H9 (cell line): ENCODE measurements around the gene GRIP2. TPM values are rescaled to one million over a fixed set of nuclear protein-coding genes. Genes with fewer than 3 reads are reported as not detected.

ENCODE experiments used
- DNase-seq: peaks from one replicate; pipeline ENCODE4 v3.0.0-alpha.2; 2017
- H2AFZ ChIP-seq: one replicate; pipeline ENCODE4 v1.6.1; 2013; ENCODE audit warnings: mild to moderate bottlenecking, low read length, control low read depth, moderate library complexity
- H2AK5ac ChIP-seq: 2 replicates; pipeline ENCODE4 v1.6.1; 2013; ENCODE audit warnings: low read length, control low read depth, mixed read lengths; ENCODE audit not compliant: insufficient read length
- H2BK120ac ChIP-seq: one replicate; pipeline ENCODE4 v1.6.1; 2013; ENCODE audit warnings: low read depth, mild to moderate bottlenecking, low read length, control low read depth, inconsistent platforms; ENCODE audit not compliant: poor library complexity, severe bottlenecking
- H2BK12ac ChIP-seq: 2 replicates; pipeline ENCODE4 v1.6.1; 2013; ENCODE audit warnings: low read length, control low read depth, mixed read lengths, low read depth; ENCODE audit not compliant: insufficient read length
- H2BK15ac ChIP-seq: 2 replicates; pipeline ENCODE4 v1.6.1; 2013; ENCODE audit warnings: low read depth, low read length, control low read depth
- H2BK20ac ChIP-seq: one replicate; pipeline ENCODE4 v1.6.1; 2013; ENCODE audit warnings: low read depth, mild to moderate bottlenecking, low read length, control low read depth, inconsistent platforms; ENCODE audit not compliant: poor library complexity, severe bottlenecking
- H2BK5ac ChIP-seq: 2 replicates; pipeline ENCODE4 v1.6.1; 2013; ENCODE audit warnings: low read length, control low read depth, mixed read lengths; ENCODE audit not compliant: insufficient read length
- H3K14ac ChIP-seq: 2 replicates; pipeline ENCODE4 v1.6.1; 2013; ENCODE audit warnings: low read length, control low read depth; ENCODE audit not compliant: insufficient read depth
- H3K18ac ChIP-seq: 2 replicates; pipeline ENCODE4 v1.6.1; 2013; ENCODE audit warnings: low read depth, mild to moderate bottlenecking, mixed read lengths, low read length, control low read depth; ENCODE audit not compliant: insufficient read length
- H3K23ac ChIP-seq: 2 replicates; pipeline ENCODE4 v1.6.1; 2013; ENCODE audit warnings: low read length, control low read depth, mixed read lengths, low read depth; ENCODE audit not compliant: insufficient read length
- H3K23me2 ChIP-seq: 2 replicates; pipeline ENCODE4 v1.6.1; 2013; ENCODE audit warnings: low read depth, mild to moderate bottlenecking, mixed read lengths, low read length, control low read depth; ENCODE audit not compliant: insufficient read length, poor library complexity, severe bottlenecking
- H3K27ac ChIP-seq: 2 replicates; pipeline ENCODE4 v1.5.1; 2013; ENCODE audit warnings: low read length, control low read depth, mixed read lengths, low read depth; ENCODE audit not compliant: insufficient read length
- H3K27me3 ChIP-seq: 2 replicates; pipeline ENCODE4 v1.6.1; 2013; ENCODE audit warnings: low read length, control low read depth, inconsistent platforms; ENCODE audit not compliant: insufficient read depth
- H3K4ac ChIP-seq: 2 replicates; pipeline ENCODE4 v1.6.1; 2013; ENCODE audit warnings: low read depth, mild to moderate bottlenecking, control low read depth, inconsistent platforms, low read length, moderate library complexity
- H3K4me1 ChIP-seq: 2 replicates; pipeline ENCODE4 v1.6.1; 2013; ENCODE audit warnings: low read length, control low read depth, inconsistent platforms; ENCODE audit not compliant: insufficient read depth
- H3K4me2 ChIP-seq: 2 replicates; pipeline ENCODE4 v1.6.1; 2013; ENCODE audit warnings: low read length, control low read depth, mixed read lengths; ENCODE audit not compliant: insufficient read length, insufficient read depth
- H3K56ac ChIP-seq: 2 replicates; pipeline ENCODE4 v1.6.1; 2013; ENCODE audit warnings: low read depth, mild to moderate bottlenecking, mixed read lengths, low read length, control low read depth; ENCODE audit not compliant: insufficient read length
- H3K79me1 ChIP-seq: 2 replicates; pipeline ENCODE4 v1.6.1; 2013; ENCODE audit warnings: low read depth, mild to moderate bottlenecking, moderate library complexity, low read length, control low read depth, inconsistent platforms; ENCODE audit not compliant: insufficient read depth, poor library complexity, severe bottlenecking
- H3K79me2 ChIP-seq: 2 replicates; pipeline ENCODE4 v1.6.1; 2013; ENCODE audit warnings: low read length, control low read depth, inconsistent platforms; ENCODE audit not compliant: insufficient read depth
- H3K9ac ChIP-seq: 2 replicates; pipeline ENCODE4 v1.6.1; 2013; ENCODE audit warnings: low read length, control low read depth, mixed read lengths; ENCODE audit not compliant: insufficient read length; ENCODE audit errors: extremely low read depth
- H3K9me3 ChIP-seq: one replicate; pipeline ENCODE4 v1.6.1; 2013; ENCODE audit warnings: low read depth, low read length, inconsistent platforms; ENCODE audit not compliant: control insufficient read depth
- H3T11ph ChIP-seq: one replicate; pipeline ENCODE4 v1.6.1; 2013; ENCODE audit warnings: mild to moderate bottlenecking, low read length, control low read depth, inconsistent platforms
- H4K20me1 ChIP-seq: one replicate; pipeline ENCODE4 v1.6.1; 2013; ENCODE audit not compliant: control insufficient read depth, insufficient read length, insufficient read depth
- H4K5ac ChIP-seq: 2 replicates; pipeline ENCODE4 v1.6.1; 2013; ENCODE audit warnings: low read depth, mild to moderate bottlenecking, mixed read lengths, low read length, control low read depth; ENCODE audit not compliant: insufficient read length
- H4K8ac ChIP-seq: replicated peaks from 2 replicates; pipeline ENCODE4 v1.6.1; 2013; ENCODE audit warnings: low read length, control low read depth, mixed read lengths, low read depth; ENCODE audit not compliant: insufficient read length
- H4K91ac ChIP-seq: 2 replicates; pipeline ENCODE4 v1.6.1; 2013; ENCODE audit warnings: low read depth, mild to moderate bottlenecking, moderate library complexity, mixed read lengths, low read length, control low read depth; ENCODE audit not compliant: insufficient read length
- H3K27ac Mint-ChIP-seq, 3 experiments: 2 replicates in 2 of 3; 3 replicates in 1 of 3; pipeline ENCODE4 v1.8.0; 2020 to 2021; ENCODE audit warnings: mixed read lengths in 3 of 3, mild to moderate bottlenecking in 1 of 3, moderate library complexity in 1 of 3
- H3K27me3 Mint-ChIP-seq: 2 replicates; pipeline ENCODE4 v1.8.0; 2021; ENCODE audit warnings: low read depth, mild to moderate bottlenecking, moderate library complexity, mixed read lengths
- H3K36me3 Mint-ChIP-seq, 3 experiments: 2 replicates in 2 of 3; 3 replicates in 1 of 3; pipeline ENCODE4 v1.8.0; 2020 to 2021; ENCODE audit warnings: low read depth in 3 of 3, mixed read lengths in 3 of 3; ENCODE audit not compliant: insufficient read depth in 1 of 3
- H3K4me1 Mint-ChIP-seq, 2 experiments: 2 replicates each; pipeline ENCODE4 v1.8.0; 2020; ENCODE audit warnings: mixed read lengths in 2 of 2
- H3K4me3 Mint-ChIP-seq, 2 experiments: 2 replicates in 1 of 2; 3 replicates in 1 of 2; pipeline ENCODE4 v1.8.0; 2020 to 2021; ENCODE audit warnings: mild to moderate bottlenecking in 2 of 2, mixed read lengths in 2 of 2, moderate library complexity in 1 of 2
- H3K9me3 Mint-ChIP-seq, 2 experiments: 2 replicates in 1 of 2; 3 replicates in 1 of 2; pipeline ENCODE4 v1.8.0; 2020; ENCODE audit warnings: mild to moderate bottlenecking in 2 of 2, mixed read lengths in 2 of 2, moderate library complexity in 1 of 2
- CTCF ChIP-seq: fragments of 200-600 bp; sonication (generic); conservative IDR thresholded peaks from 3 replicates; pipeline ENCODE4 v1.8.0; 2021; ENCODE audit warnings: antibody characterized with exemption, mild to moderate bottlenecking
- WGBS: extraction: QIAGEN DNeasy Blood & Tissue Kit; methylation state at CpG from one replicate; pipeline ENCODE4 v1.1.7; 2013; ENCODE audit warnings: missing lambda C conversion rate, low lambda C conversion rate, mixed read lengths; ENCODE audit not compliant: insufficient read length; ENCODE audit errors: extremely low coverage; 5-methylcytosine and 5-hydroxymethylcytosine counted together
- total RNA-seq: library from RNA; stranded (reverse); gene quantifications from 2 replicates; pipeline ENCODE4 v1.2.1, GENCODE V29; 2021

Gene GRIP2
- total RNA-seq, 1 experiment from 2014 or later = 3.1 TPM

- Histone ChIP-seq H2BK5ac (no peak overlapping the region), H4K5ac (no peak overlapping the region), H3K23ac (no peak overlapping the region), H3K79me2 (no peaks in the 10 kb centered on the region), H3K4ac (no peak overlapping the region), H3T11ph (no peak overlapping the region), H2AFZ (no peak overlapping the region), H3K9ac (no peak overlapping the region), H3K56ac (no peak overlapping the region), H4K91ac (no peak overlapping the region), H2BK12ac (no peak overlapping the region), H3K27ac (no peak overlapping the region), H2BK20ac (no peak overlapping the region), H4K20me1 (no peaks in the 10 kb centered on the region), H3K4me1 (no peaks in the 10 kb centered on the region), H2BK15ac (no peak overlapping the region), H3K18ac (no peak overlapping the region), H3K9me3 (no peaks in the 10 kb centered on the region), H3K79me1 (no peaks in the 10 kb centered on the region), H2BK120ac (no peak overlapping the region), H3K23me2 (no peaks in the 10 kb centered on the region), H3K14ac (no peak overlapping the region), H3K4me2 (no peak overlapping the region), H2AK5ac (no peak overlapping the region), H3K27me3 (no peaks in the 10 kb centered on the region), H4K8ac (no peak overlapping the region)
- H3K4me1 Mint-ChIP-seq = peaks cover 15 to 19% of the 10 kb centered on the region in 2 experiments
- peaks cover 20% of the 10 kb centered on the region for H3K27me3 Mint-ChIP-seq
- no peak for DNase-seq
- peak overlapping the region; percentile 14 to 75 (median 43); a peak in 3 of 7 replicates for H3K27ac Mint-ChIP-seq
- no peak overlapping the region for H3K4me3 Mint-ChIP-seq
- TF ChIP-seq CTCF = no peak
- WGBS = no CpG with 5 or more reads among the region's 24 CpGs
- H3K36me3 Mint-ChIP-seq = no peaks in the 10 kb centered on the region; a peak in 1 of 7 replicates
- no peaks in the 10 kb centered on the region for H3K9me3 Mint-ChIP-seq
These were observed 10.8 kb upstream of the GRIP2 start for GRCh38 chr3:14550651-14551611.
